NB4 (cell line): ENCODE data around the gene TRPM1.

ENCODE experiments used
- CTCF ChIP-seq: IDR thresholded peaks from one replicate; pipeline ENCODE4 v1.5.1; 2012; ENCODE audit warnings: low read depth, low read length
- POLR2A ChIP-seq: IDR thresholded peaks from 2 replicates; pipeline ENCODE4 v1.6.1; 2011; ENCODE audit warnings: mild to moderate bottlenecking; ENCODE audit not compliant: insufficient read length; ENCODE audit errors: extremely low read depth

GRCh38 chr15:31078471-31078870 is 23.1 kb downstream of the TRPM1 start:
- TF ChIP-seq CTCF (no peak), POLR2A (no peak)
